COLO668 (cell line): Measurements from ENCODE around the gene RABGAP1L.
"Not testable (repeated sequence)": the region's sequence is repeated elsewhere in the genome, so short reads cannot be mapped to it uniquely, and the experiment has no call there.

ENCODE experiments used
- DNase-seq: peaks from one replicate; lab custom pipeline; 2025; ENCODE audit not compliant: unreplicated experiment; lab: John Stamatoyannopoulos, UW

Gene RABGAP1L

GRCh38 chr1:174153085-174153824 is 6.1 kb upstream of the RABGAP1L start:
- DNase-seq = peak; percentile 12

GRCh38 chr1:174153825-174154107 is 5.6 kb upstream of the RABGAP1L start:
- DNase-seq = no peak

GRCh38 chr1:174156437-174156836 is 2.9 kb upstream of the RABGAP1L start:
- no peak for DNase-seq

- DNase-seq = no peak
These were observed 2.0 kb upstream of the RABGAP1L start for GRCh38 chr1:174157157-174157806.

GRCh38 chr1:174158767-174159251 is 511 bp upstream of the RABGAP1L start:
- DNase-seq = no peak

- peak; percentile 47 for DNase-seq
These were observed 771 bp downstream of the RABGAP1L start for GRCh38 chr1:174160109-174160473.

- DNase-seq = no peak
These were observed 1.3 kb downstream of the RABGAP1L start for GRCh38 chr1:174160603-174161002.

- no peak for DNase-seq
These were observed 2.5 kb downstream of the RABGAP1L start for GRCh38 chr1:174161813-174162212.

- DNase-seq = no peak
These were observed 5.5 kb downstream of the RABGAP1L start for GRCh38 chr1:174164826-174165225.

- DNase-seq = no peak
These were observed 6.3 kb downstream of the RABGAP1L start for GRCh38 chr1:174165471-174166137.

GRCh38 chr1:174166530-174167264 is 7.4 kb downstream of the RABGAP1L start:
- DNase-seq = no peak

- no peak for DNase-seq
These were observed 8.0 kb downstream of the RABGAP1L start for GRCh38 chr1:174167265-174167803.

- DNase-seq = no peak
These were observed 10.0 kb downstream of the RABGAP1L start for GRCh38 chr1:174169342-174169741.

GRCh38 chr1:174171073-174171472 is 11.8 kb downstream of the RABGAP1L start:
- DNase-seq = no peak

GRCh38 chr1:174174461-174175329 is 15.4 kb downstream of the RABGAP1L start:
- no peak for DNase-seq

GRCh38 chr1:174178459-174178858 is 19.1 kb downstream of the RABGAP1L start:
- not testable (repeated sequence) for DNase-seq

GRCh38 chr1:174189428-174190062 is 30.2 kb downstream of the RABGAP1L start:
- DNase-seq = no peak

- no peak for DNase-seq
These were observed 31.4 kb downstream of the RABGAP1L start for GRCh38 chr1:174190691-174191199.

- DNase-seq = no peak
These were observed 32.1 kb downstream of the RABGAP1L start for GRCh38 chr1:174191349-174191862.
